ENCODE measurements around the gene C16orf92.

The C16orf92 gene
- 0 reads per million in 2 experiments for total RNA-seq

GRCh38 chr16:30022887-30023286 is at the start of gene C16orf92:
C16orf92 (plus strand) TSS chr16:30023198; CDS start chr16:30023341, 143 bp downstream.
- no peak for DNase-seq (ENCODE audit: low read depth)

- peak; percentile 86 for DNase-seq (ENCODE audit: low read depth)
These were observed 49.4 kb upstream of the C16orf92 start, which contains the start of gene TAOK2 for GRCh38 chr16:29973384-29974246. TAOK2 (plus strand) TSS chr16:29973868; CDS start chr16:29977773, 3,905 bp downstream.

- DNase-seq (ENCODE audit: low read depth), result no peak
These were observed 48.5 kb upstream of the C16orf92 start for GRCh38 chr16:29974291-29975133.

- DNase-seq (ENCODE audit: low read depth), result no peak
These were observed 47.9 kb upstream of the C16orf92 start for GRCh38 chr16:29975134-29975538.

GRCh38 chr16:29975811-29976511 is 47.0 kb upstream of the C16orf92 start:
- DNase-seq (ENCODE audit: low read depth), result no peak

- DNase-seq (ENCODE audit: low read depth), result no peak
These were observed 45.8 kb upstream of the C16orf92 start for GRCh38 chr16:29977063-29977825.

GRCh38 chr16:29978081-29978480 is 44.9 kb upstream of the C16orf92 start:
- no peak for DNase-seq (ENCODE audit: low read depth)

- DNase-seq (ENCODE audit: low read depth), result no peak
These were observed 44.3 kb upstream of the C16orf92 start for GRCh38 chr16:29978564-29979270.

- no peak for DNase-seq (ENCODE audit: low read depth)
These were observed 40.2 kb upstream of the C16orf92 start for GRCh38 chr16:29982560-29983419.

- no peak for DNase-seq (ENCODE audit: low read depth)
These were observed 39.4 kb upstream of the C16orf92 start for GRCh38 chr16:29983420-29984136.

- DNase-seq (ENCODE audit: low read depth), result no peak
These were observed 38.7 kb upstream of the C16orf92 start for GRCh38 chr16:29984137-29984763.

GRCh38 chr16:29984764-29985147 is 38.2 kb upstream of the C16orf92 start:
- no peak for DNase-seq (ENCODE audit: low read depth)

- no peak for DNase-seq (ENCODE audit: low read depth)
These were observed 37.7 kb upstream of the C16orf92 start for GRCh38 chr16:29985271-29985811.

- no peak for DNase-seq (ENCODE audit: low read depth)
These were observed 36.8 kb upstream of the C16orf92 start for GRCh38 chr16:29986231-29986630.

- DNase-seq (ENCODE audit: low read depth), result no peak
These were observed 36.1 kb upstream of the C16orf92 start for GRCh38 chr16:29986931-29987330.

GRCh38 chr16:29987371-29988085 is 35.5 kb upstream of the C16orf92 start:
- DNase-seq (ENCODE audit: low read depth), result no peak

- DNase-seq (ENCODE audit: low read depth), result no peak
These were observed 34.5 kb upstream of the C16orf92 start for GRCh38 chr16:29988346-29989075.

Measured in T follicular helper cell (primary cell).